ENCODE results near the gene TMEM39B. TPM values are rescaled to one million over a fixed set of nuclear protein-coding genes. Genes with fewer than 3 reads are reported as not detected.

TMEM39B gene
- total and polyA plus RNA-seq, 2 donors (not counting 3 experiments of a cell fraction or from before 2014, with no cell fraction given), result 47.3 to 64.3 TPM

DNA sequence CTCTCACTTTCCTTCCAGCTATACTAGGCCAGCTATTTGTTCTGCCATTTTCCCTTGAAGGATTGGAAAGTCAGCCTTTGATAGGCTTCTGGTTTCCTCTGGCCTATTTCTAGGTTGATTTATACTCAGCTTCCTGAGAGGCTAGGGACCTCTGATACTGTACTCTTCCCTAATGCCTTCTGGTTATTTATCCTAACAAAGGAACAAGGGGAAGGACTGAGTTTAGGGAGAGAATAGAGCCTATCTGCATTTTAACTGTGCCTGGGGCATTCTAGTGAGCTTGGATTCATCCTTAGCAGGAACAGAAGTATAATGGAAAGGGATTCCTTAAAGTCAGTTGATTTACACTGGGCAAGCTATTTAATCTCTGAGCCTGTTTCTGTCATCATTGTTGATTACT, 11.8 kb upstream of the TMEM39B start:
- H3K4me1 ChIP-seq (ENCODE audit: control insufficient read depth, extremely low read depth, insufficient read depth, low read length), result peaks cover 12% of the 10 kb centered on the region
- peak; percentile 11 for DNase-seq (ENCODE audit: low read depth, low spot score)
- no peak overlapping the region for H3K27ac ChIP-seq (ENCODE audit: insufficient read depth, low read depth, low read length)
- H3K4me2 ChIP-seq (ENCODE audit: insufficient read depth, low read length), result no peak overlapping the region
- no peak for FAIRE-seq
- no peak overlapping the region for H3K9ac ChIP-seq (replicated peaks; ENCODE audit: extremely low read depth, insufficient read depth, low read length)
- no TSS peak for BruUV-seq (replicated peaks)
- H3K9me3 ChIP-seq (replicated peaks; ENCODE audit: control insufficient read depth, insufficient read depth, low read length), result no peaks in the 10 kb centered on the region
- peaks cover 26 to 33% of the 10 kb centered on the region in 2 experiments for H3K36me3 ChIP-seq (ENCODE audit: control insufficient read depth in 2 of 2, extremely low read depth in 1 of 2, insufficient read depth in 2 of 2, low read length in 2 of 2)
- POLR2A ChIA-PET, result interaction anchor here (1.2 kb wide), 1 partner anchor 12 kb away, joined by 8 read pairs; the partner anchor contains the start of gene TMEM39B
- CTCF ChIA-PET, result interaction anchor here (1.2 to 3.0 kb wide), 5 partner anchors 7 to 90 kb away, joined by 3 to 33 read pairs (median 5); partner anchors contain the start of gene TMEM39B
- intact Hi-C loops (cut with micrococcal nuclease), result loop anchor here (5.0 kb wide), 3 partner anchors 34 to 479 kb away; no protein-coding TSS in a partner anchor
- no peak for TF ChIP-seq GATA2 (IDR thresholded peaks at IDR 0.05; ENCODE audit: insufficient read depth, insufficient read length, low read depth, low read length)
- TF ChIP-seq POLR2A (IDR thresholded peaks at IDR 0.05; ENCODE audit: low read depth, low read length), result no peak
- TF ChIP-seq MYC (IDR thresholded peaks at IDR 0.05; ENCODE audit: low read depth, low read length), result no peak
- TF ChIP-seq POLR2AphosphoS5 (IDR thresholded peaks at IDR 0.05; ENCODE audit: insufficient read depth, low read depth, low read length), result no peak
- no peaks in the 10 kb centered on the region for H3K27me3 ChIP-seq (ENCODE audit: control insufficient read depth in 2 of 2, insufficient read depth in 2 of 2, low read length in 2 of 2)
- peaks cover 2% of the 10 kb centered on the region for H3K79me2 ChIP-seq (ENCODE audit: control insufficient read depth, insufficient read depth, low read length)
- H3K9me1 ChIP-seq (replicated peaks; ENCODE audit: control insufficient read depth, extremely low read depth, insufficient read depth, low read length), result no peaks in the 10 kb centered on the region
- H3K4me3 ChIP-seq (replicated peaks in 1 of 3; ENCODE audit: insufficient read depth in 1 of 3, low read depth in 1 of 3, low read length in 3 of 3), result no peak overlapping the region
- no peak overlapping the region for H2AFZ ChIP-seq (ENCODE audit: low read depth, low read length)
- H4K20me1 ChIP-seq (replicated peaks; ENCODE audit: control insufficient read depth, extremely low read depth, insufficient read depth, low read length), result peaks cover 3% of the 10 kb centered on the region
- dilution Hi-C loops (cut with MboI; ENCODE audit: extremely low pct_ligation_motif_present, low sequenced_read_pairs), result no loop called here

DNA sequence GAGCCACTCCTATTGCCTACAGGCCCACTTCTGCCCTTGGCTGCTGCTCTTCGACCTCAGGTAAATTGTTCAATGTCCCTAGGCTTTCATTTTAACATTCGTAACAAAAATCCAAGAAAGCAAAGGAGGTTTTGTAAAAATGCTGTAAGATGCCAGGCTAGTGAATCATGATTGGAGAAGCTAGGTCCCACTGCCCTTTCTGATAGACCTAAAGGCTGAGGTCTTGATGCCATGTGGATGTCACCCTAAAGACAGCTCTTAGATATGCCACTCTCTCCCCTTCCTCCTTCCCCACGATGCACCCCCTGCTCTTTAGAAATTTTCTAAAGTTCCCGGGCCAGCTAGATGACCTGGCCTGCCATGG, 9.9 kb upstream of the TMEM39B start:
- Histone ChIP-seq H4K20me1 (replicated peaks; ENCODE audit: control insufficient read depth, extremely low read depth, insufficient read depth, low read length) (no peaks in the 10 kb centered on the region), H3K27ac (ENCODE audit: insufficient read depth, low read depth, low read length) (peak overlapping the region; percentile 35), H3K27me3 (ENCODE audit: control insufficient read depth in 2 of 2, insufficient read depth in 2 of 2, low read length in 2 of 2) (no peaks in the 10 kb centered on the region), H3K4me1 (ENCODE audit: control insufficient read depth, extremely low read depth, insufficient read depth, low read length) (peaks cover 21% of the 10 kb centered on the region), H2AFZ (ENCODE audit: low read depth, low read length) (no peak overlapping the region), H3K79me2 (ENCODE audit: control insufficient read depth, insufficient read depth, low read length) (no peaks in the 10 kb centered on the region), H3K36me3 (ENCODE audit: control insufficient read depth in 2 of 2, extremely low read depth in 1 of 2, insufficient read depth in 2 of 2, low read length in 2 of 2) (peaks cover 18 to 22% of the 10 kb centered on the region in 2 experiments), H3K4me2 (ENCODE audit: insufficient read depth, low read length) (no peak overlapping the region), H3K4me3 (replicated peaks in 1 of 3; ENCODE audit: insufficient read depth in 1 of 3, low read depth in 1 of 3, low read length in 3 of 3) (no peak overlapping the region), H3K9me1 (replicated peaks; ENCODE audit: control insufficient read depth, extremely low read depth, insufficient read depth, low read length) (no peaks in the 10 kb centered on the region), H3K9me3 (replicated peaks; ENCODE audit: control insufficient read depth, insufficient read depth, low read length) (no peaks in the 10 kb centered on the region), H3K9ac (replicated peaks; ENCODE audit: extremely low read depth, insufficient read depth, low read length) (peak overlapping the region; percentile 34)
- POLR2A ChIA-PET, result interaction anchor here (1.3 kb wide), 1 partner anchor 10 kb away, joined by 5 read pairs; the partner anchor contains the start of gene TMEM39B
- no TSS peak for BruUV-seq (replicated peaks)
- TF ChIP-seq GATA2 (IDR thresholded peaks at IDR 0.05; ENCODE audit: insufficient read depth, insufficient read length, low read depth, low read length) (no peak), JUN (IDR thresholded peaks at IDR 0.05; ENCODE audit: borderline replicate concordance, insufficient read depth, insufficient read length, low read depth) (no peak), MYC (IDR thresholded peaks at IDR 0.05; ENCODE audit: low read depth, low read length) (no peak), POLR2A (IDR thresholded peaks at IDR 0.05; ENCODE audit: low read depth, low read length) (no peak), MAX (IDR thresholded peaks at IDR 0.05; ENCODE audit: insufficient read depth, insufficient read length) (no peak), FOS (IDR thresholded peaks at IDR 0.05; ENCODE audit: borderline replicate concordance, insufficient read depth, low read length) (no peak), POLR2AphosphoS5 (IDR thresholded peaks at IDR 0.05; ENCODE audit: insufficient read depth, low read depth, low read length) (no peak), EZH2 (IDR thresholded peaks at IDR 0.05; ENCODE audit: borderline replicate concordance, low read depth, low read length, severe bottlenecking) (no peak)
- TF ChIP-seq, protein P1, sequence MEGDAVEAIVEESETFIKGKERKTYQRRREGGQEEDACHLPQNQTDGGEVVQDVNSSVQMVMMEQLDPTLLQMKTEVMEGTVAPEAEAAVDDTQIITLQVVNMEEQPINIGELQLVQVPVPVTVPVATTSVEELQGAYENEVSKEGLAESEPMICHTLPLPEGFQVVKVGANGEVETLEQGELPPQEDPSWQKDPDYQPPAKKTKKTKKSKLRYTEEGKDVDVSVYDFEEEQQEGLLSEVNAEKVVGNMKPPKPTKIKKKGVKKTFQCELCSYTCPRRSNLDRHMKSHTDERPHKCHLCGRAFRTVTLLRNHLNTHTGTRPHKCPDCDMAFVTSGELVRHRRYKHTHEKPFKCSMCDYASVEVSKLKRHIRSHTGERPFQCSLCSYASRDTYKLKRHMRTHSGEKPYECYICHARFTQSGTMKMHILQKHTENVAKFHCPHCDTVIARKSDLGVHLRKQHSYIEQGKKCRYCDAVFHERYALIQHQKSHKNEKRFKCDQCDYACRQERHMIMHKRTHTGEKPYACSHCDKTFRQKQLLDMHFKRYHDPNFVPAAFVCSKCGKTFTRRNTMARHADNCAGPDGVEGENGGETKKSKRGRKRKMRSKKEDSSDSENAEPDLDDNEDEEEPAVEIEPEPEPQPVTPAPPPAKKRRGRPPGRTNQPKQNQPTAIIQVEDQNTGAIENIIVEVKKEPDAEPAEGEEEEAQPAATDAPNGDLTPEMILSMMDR (IDR thresholded peaks at IDR 0.05; ENCODE audit: extremely low read depth in 1 of 2, insufficient read depth in 1 of 2, low read depth in 1 of 2, low read length in 2 of 2), result no peak
- intact Hi-C loops (cut with micrococcal nuclease) (loop anchor here (1.0 to 5.0 kb wide), 4 partner anchors 36 to 481 kb away; no protein-coding TSS in a partner anchor), dilution Hi-C loops (cut with MboI; ENCODE audit: extremely low pct_ligation_motif_present, low sequenced_read_pairs) (no loop called here)
- FAIRE-seq (no peak), DNase-seq (ENCODE audit: low read depth, low spot score) (no peak)
- CTCF ChIA-PET, result interaction anchor here (0.6 to 3.0 kb wide), 39 partner anchors 9 to 401 kb away, joined by 3 to 33 read pairs (median 5); partner anchors contain the start of genes ADGRB2, KPNA6, PTP4A2 and TMEM39B
